EL (cell line): ENCODE data around the gene FOXP1.
A peak's percentile ranks its signal among the peaks of the same experiment; 100 is the strongest.
"Not testable (repeated sequence)": the region's sequence is repeated elsewhere in the genome, so short reads cannot be mapped to it uniquely, and the experiment has no call there.

Experiments used
- DNase-seq: peaks from one replicate; pipeline ENCODE4 v3.0.0-alpha.2; 2016

FOXP1 gene

GRCh38 chr3:71358243-71358642 is 225.3 kb downstream of the FOXP1 start:
- DNase-seq = no peak

- DNase-seq = no peak
Observed at GRCh38 chr3:71356265-71356664, 227.3 kb downstream of the FOXP1 start.

DNA sequence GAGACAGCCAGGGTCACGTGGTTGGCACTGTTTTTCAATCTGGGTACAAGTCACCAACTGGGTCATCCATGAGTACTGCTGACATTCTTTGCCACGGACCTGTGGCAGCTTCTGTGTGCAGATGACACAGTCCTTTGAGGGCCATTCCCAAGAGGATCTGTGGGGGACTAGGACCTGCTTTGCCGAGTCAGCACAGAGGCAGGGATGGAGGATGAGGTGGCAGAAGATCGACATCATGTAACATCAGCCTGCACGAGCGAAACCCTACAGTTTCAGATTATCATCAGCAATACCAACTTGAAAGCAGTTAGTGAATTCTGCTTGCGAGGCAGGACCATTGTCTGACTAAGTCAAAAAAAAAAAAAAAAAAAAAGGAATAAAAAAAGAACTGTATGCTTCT is 227.7 kb downstream of the FOXP1 start:
- DNase-seq = no peak

DNA sequence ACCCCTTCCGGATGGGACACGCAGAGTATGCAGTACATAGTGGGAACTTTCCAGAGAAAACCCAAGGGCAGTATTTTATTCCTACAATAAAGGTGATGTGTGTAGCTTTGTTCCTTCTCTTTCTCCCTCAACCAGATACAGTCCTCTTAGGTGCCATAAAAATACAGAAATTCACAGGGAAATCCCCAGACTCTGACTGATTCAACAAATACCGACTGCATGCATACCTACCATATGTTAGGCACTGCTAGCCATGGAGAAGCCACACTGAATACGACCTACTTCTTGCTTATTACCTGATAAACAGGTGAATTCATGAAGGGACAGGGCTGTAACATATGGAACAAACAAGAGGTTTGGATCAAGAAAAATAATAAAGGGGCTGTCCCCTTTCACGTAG is 228.5 kb downstream of the FOXP1 start:
- DNase-seq = no peak

DNA sequence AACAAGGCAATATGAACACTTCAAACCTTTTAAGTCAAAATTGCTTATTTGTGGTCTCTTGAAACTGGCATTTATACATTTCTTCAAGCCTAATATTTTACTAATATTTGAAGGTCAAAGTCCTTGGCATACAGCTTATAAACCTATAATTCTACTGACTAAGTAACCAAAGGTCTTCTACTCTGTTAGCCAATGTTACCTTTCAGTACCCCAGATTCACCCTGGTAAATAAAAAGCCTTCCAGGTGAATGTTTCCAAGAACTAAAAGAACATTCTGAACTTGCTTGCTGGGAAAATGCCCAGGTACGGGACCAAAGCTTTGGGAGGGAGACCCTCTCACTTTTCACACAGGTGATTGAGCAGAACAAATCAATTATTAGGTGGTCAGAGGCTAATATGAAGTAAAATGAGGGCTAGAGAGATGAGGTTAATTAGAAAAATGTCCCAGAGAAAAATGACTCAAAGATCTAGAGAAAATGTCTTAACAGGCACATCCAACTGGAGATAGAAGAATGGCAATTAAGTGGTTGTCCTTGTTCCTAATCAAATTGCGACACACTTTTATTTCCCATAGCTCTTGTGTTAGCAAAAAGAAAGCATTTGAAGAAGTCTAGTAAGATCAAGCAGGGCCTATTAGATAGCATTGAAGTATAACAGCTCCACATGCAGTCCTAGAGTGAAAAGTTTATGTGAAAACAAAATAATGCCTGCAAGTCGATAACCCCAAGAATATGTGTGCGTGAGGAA is 232.0 kb downstream of the FOXP1 start:
- no peak for DNase-seq

DNA sequence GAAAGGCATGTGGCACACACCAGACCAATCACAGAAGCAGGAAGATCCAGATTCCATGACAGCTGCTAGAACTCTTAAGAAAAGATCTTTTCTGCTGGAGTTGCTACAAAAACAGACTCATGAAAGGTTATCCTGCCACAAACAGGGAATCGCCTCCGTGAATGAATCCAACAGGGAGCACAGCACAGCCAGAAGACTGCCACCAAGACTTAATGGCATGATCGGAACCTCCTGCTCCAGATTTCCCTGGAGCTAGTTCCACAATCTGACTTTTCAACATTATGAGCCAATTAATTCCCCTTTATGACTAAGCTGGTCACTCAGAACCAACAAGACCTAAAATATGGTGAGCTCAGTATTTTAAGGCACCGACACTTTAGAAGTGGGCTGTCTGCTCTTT is 232.5 kb downstream of the FOXP1 start:
- no peak for DNase-seq

- DNase-seq = no peak
Observed at GRCh38 chr3:71348831-71349230, 234.7 kb downstream of the FOXP1 start.

DNA sequence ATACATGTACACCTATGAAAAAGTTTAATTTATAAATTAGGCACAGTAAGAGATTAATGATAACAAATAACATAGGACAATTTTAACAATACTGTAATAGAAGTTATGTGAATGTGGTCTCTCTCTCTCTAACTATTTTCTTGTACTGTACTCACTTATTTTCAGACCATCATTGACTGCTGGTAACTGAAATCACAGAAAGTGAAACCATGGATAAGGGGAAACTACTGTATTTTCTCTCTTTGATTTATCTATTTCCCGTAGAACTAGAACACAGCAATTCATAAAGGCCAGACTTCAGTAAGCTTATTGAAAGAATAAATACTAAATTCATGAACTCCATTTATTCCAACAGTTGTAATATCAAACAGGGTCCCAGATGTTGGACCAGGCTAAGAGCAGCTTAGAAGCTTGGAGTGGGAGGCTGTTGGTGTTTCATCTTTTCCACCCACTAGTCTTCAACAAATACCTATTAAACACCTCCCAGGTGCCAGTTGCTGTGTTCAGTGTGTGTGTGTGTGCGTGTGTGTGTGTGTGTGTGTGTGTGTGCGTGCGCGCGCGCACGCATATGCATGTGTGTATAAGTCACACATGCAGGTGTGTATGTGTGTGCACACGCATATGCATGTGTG is 235.4 kb downstream of the FOXP1 start:
- no peak for DNase-seq

GRCh38 chr3:71346061-71346460 is 237.5 kb downstream of the FOXP1 start:
- no peak for DNase-seq

DNA sequence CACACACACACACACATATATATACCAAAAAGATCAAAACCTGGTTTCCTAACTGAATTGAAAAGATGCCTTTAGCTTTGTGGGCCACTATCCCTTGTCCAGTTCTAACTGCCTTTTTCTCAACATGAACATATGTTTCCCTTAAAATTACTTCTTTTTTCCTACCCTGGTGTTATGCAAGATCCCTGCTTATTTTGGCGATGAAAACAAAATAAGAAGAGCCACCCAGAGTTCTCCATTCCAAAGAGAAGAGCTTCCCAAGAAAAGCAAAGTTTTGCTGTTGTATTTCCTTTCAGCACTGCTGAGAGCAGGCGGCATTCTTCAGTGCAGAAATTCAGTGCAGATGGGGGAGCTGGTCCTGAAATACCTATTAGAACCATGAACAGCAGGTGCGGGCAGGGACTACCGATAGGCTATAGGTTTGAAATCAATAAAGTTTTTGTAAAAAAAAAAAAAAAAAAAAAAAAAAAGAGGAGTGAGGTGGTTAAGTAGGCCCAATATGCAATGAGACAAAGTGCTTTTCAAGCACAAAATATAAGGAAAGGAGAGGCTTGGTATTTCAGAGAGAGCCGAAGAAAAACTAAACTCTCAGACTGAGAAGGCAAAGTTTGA is 238.0 kb downstream of the FOXP1 start:
- no peak for DNase-seq

DNA sequence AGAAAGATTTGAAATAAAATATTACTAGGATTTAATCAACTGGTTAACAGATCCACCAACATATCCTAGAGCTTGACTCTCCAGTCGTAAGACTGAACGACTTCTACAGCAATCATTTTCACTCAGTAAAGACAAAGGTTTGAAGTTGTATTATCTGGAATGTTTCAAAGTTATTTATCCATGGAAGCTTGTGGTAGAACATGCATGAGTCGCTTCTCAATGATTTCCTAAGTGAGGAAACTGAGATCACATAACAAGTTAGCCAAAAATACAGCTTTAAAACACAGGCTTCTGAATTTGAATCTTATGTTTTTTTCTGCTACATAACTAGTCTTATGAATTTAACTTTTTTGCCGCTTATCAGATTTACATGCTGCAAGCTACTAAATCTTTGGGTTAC is 241.8 kb downstream of the FOXP1 start:
- peak; percentile 80 for DNase-seq

- no peak for DNase-seq
Observed at GRCh38 chr3:71339049-71339448, 244.5 kb downstream of the FOXP1 start.

DNA sequence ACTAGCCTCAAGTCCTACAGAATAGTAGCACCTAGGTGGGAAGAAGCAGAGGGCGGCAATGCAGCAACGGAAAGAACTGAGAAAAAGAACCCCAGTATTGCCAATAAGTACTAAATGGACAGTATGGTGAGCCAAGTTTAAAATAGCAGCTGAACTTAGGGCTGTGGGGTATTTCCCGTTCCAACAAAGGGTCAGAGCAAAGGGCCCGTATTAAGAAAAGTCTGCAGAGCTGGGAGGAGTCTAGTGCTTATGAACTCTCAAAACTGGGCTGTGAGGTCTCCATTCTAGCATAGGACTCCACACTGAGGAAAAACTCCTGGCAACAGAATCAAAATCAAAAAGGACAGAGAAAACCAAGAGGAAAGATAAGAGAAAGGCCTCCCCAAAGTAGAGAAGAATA is 250.7 kb downstream of the FOXP1 start:
- DNase-seq = no peak

- no peak for DNase-seq
Observed at GRCh38 chr3:71330909-71331308, 252.6 kb downstream of the FOXP1 start.

- no peak for DNase-seq
Observed at GRCh38 chr3:71330505-71330904, 253.0 kb downstream of the FOXP1 start.

- DNase-seq = no peak
Observed at GRCh38 chr3:71329817-71330216, 253.7 kb downstream of the FOXP1 start.

DNA sequence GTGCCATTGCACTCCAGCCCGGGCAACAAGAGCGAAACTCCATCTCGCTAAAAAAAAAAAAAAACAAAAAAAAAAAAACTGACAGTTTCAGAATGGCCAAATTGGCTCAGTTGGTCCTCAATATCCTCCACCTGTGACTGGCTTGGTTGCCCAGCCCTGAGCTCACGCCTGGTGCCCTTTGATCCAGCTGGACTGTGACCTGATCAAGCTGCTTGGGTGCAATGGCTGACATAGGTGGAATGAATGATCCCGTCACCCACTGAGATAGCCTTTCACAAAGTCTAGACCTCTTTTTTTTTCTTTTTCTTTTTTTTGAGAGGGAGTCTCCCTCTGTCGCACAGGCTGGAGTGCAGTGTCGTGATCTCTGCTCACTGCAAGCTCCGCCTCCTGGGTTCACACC is 254.6 kb downstream of the FOXP1 start:
- no peak for DNase-seq

DNA sequence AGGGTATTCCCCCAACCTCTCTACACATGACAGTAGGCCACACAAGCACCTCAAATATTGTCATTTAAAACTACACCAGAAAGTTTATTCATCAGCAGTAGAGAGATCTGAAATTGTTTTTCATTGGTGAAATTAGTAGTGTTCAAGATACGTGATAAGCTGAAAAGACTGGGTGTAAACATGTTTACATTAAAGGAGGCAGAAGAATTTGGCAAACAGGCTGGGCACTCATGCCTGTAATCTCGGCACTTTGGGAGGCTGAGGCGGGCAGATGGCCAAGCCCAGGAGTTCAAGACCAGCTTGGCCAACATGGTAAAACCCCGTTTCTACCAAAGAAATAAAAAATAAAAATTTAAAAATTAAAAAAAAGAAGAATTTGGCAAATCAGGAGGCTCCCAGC is 255.6 kb downstream of the FOXP1 start:
- no peak for DNase-seq

- DNase-seq = no peak
Observed at GRCh38 chr3:71325715-71326114, 257.8 kb downstream of the FOXP1 start.

DNA sequence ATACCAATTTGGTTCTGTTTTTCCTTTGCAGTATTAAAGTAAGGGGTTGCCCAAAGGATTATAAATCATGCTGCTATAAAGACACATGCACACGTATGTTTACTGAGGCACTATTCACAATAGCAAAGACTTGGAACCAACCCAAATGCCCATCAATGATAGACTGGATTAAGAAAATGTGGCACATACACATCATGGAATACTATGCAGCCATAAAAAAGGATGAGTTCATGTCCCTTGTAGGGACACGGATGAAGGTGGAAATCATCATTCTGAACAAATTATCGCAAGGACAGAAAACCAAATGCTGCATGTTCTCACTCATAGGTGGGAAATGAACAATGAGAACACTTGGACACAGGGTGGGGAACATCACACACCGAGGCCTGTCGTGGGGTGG is 259.3 kb downstream of the FOXP1 start:
- DNase-seq = not testable (repeated sequence)

- no peak for DNase-seq
Observed at GRCh38 chr3:71323558-71323957, 260.0 kb downstream of the FOXP1 start.

DNA sequence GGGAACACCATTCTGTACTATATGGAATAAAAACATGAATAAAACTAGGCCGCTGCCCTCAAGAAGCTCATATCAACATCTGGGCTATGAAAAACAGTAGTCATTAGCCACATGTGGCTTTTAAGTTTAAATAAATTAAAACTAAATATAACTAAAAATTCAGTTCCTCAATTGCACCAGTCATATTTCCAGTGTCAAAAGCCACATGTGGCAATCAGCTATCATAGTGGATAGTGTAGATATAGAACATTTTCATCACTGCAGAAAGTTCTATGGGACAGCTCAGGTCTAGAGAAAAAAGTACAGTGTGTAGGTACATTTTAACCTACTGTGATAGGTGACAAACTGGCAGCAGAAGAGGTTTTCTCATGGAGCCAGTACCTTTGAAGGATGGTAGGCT is 261.4 kb downstream of the FOXP1 start:
- DNase-seq = no peak

GRCh38 chr3:71319771-71320170 is 263.8 kb downstream of the FOXP1 start:
- no peak for DNase-seq

DNA sequence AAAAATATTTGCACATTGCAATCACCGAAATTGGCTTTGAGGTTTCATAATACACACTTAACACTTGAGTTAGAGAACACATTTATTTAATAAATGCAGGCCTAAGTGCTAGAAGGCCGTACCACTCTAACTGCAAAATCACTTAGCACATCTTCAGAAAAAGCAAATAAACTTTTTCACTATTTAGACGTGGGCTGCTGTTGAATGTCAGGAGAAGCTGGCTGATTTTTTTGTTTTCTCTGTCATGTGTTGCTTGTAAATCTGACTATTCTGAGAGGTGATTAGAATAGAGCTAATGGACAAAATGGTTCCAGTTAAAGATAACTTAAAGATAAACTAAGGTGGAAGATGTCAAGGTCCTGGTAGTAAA is 265.1 kb downstream of the FOXP1 start:
- no peak for DNase-seq
